Measurements from ENCODE around the gene ATOSB.

DNA sequence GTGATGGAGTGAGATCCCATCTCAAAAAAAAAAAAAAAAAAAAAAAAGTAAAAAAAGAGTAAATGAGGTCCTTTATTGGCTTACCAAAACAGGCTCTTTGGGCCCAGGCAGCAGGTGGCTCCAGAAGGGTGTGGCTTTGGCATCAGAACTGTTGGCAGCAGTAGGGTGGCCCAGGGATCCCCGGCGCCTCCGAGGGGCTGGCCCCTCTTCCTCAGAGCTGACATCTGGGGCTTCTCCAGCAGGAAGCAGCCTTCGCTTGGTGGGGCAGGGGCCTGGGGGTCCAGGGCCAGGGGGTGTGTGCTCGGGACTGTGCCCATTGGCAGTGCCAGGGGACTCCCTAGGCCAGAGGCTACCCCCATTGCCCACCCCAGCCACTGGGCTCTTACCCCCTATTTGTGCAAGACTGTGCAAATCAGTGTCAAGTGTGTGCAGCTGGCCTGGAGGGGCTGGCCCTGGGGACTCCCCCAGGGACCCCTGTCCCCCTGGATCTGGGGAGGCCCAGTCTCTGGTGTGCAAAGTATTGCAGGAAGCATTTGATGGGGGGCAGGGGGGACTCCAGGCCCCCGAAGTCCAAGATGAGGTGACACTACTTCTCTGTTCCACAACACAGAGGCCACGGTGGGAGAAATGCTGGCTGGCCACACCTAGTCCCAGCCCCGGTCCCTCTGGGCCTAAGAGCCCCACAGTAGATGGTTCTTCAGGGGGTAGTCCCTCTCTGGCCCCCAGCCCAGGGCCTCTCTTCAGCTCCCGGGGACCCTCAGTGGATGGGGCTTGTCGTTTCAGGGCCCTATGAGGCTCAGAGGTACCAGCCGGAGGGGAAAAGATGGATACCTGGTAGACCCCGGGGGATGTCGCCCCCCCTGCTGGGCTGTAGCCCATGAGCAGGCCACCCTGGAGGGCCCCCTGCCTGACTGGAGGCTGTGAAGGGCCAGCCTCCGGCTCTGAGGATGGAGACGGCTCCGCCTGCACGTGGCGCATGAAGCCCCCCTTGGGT is 8.1 kb downstream of the ATOSB start:
- no peak for TF ChIP-seq POLR2A (IDR thresholded peaks at IDR 0.05)
- TF ChIP-seq, protein P1, sequence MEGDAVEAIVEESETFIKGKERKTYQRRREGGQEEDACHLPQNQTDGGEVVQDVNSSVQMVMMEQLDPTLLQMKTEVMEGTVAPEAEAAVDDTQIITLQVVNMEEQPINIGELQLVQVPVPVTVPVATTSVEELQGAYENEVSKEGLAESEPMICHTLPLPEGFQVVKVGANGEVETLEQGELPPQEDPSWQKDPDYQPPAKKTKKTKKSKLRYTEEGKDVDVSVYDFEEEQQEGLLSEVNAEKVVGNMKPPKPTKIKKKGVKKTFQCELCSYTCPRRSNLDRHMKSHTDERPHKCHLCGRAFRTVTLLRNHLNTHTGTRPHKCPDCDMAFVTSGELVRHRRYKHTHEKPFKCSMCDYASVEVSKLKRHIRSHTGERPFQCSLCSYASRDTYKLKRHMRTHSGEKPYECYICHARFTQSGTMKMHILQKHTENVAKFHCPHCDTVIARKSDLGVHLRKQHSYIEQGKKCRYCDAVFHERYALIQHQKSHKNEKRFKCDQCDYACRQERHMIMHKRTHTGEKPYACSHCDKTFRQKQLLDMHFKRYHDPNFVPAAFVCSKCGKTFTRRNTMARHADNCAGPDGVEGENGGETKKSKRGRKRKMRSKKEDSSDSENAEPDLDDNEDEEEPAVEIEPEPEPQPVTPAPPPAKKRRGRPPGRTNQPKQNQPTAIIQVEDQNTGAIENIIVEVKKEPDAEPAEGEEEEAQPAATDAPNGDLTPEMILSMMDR (IDR thresholded peaks at IDR 0.05), result no peak

All from lower leg skin (tissue), 3 donors.